H1 (cell line): ENCODE measurements around the gene TEAD1. TPM values are rescaled to one million over a fixed set of nuclear protein-coding genes. Genes with fewer than 3 reads are reported as not detected.
A peak's percentile ranks its signal among the peaks of the same experiment; 100 is the strongest.

Experiments used
- CTCF ChIA-PET: fragments of 300-600 bp; sonication (Branson Sonifier 250); formaldehyde crosslinking; loops from one replicate; lab custom pipeline; 2021; ENCODE audit not compliant: partially characterized antibody; lab: Charles Lee
- POLR2A ChIA-PET: fragments of 300-600 bp; sonication (Branson Sonifier 250); formaldehyde crosslinking; loops from one replicate; lab custom pipeline; 2021; ENCODE audit warnings: inconsistent platforms; ENCODE audit not compliant: partially characterized antibody; lab: Charles Lee
- DNase-seq, 2 experiments: peaks; one replicate each; pipeline versions ENCODE4 v3.0.0 to v3.0.0-alpha.2; 2010 to 2022; ENCODE audit warnings: low spot score in 2 of 2, low read depth in 1 of 2, mixed read lengths in 1 of 2
- FAIRE-seq: peaks from 2 replicates; lab custom pipeline; 2011; peaks lifted over from hg19 to GRCh38; lab: Jason Lieb, UNC
- H2AFZ ChIP-seq: 2 replicates; pipeline ENCODE4 v1.8.1; 2012; ENCODE audit warnings: low read length, inconsistent platforms
- H2AK5ac ChIP-seq: 2 replicates; pipeline ENCODE4 v1.6.1; 2013; ENCODE audit warnings: low read depth, low read length
- H2BK120ac ChIP-seq: replicated peaks from 2 replicates; pipeline ENCODE3; 2013; ENCODE audit warnings: low read depth, low read length, inconsistent platforms
- H2BK12ac ChIP-seq: 2 replicates; pipeline ENCODE4 v1.6.1; 2013; ENCODE audit warnings: low read depth, low read length
- H2BK15ac ChIP-seq: 2 replicates; pipeline ENCODE4 v1.6.1; 2013; ENCODE audit warnings: low read length
- H2BK20ac ChIP-seq: 2 replicates; pipeline ENCODE4 v1.6.1; 2013; ENCODE audit warnings: low read length
- H2BK5ac ChIP-seq: 2 replicates; pipeline ENCODE4 v1.6.1; 2013; ENCODE audit warnings: low read depth, low read length
- H3K14ac ChIP-seq: 2 replicates; pipeline ENCODE4 v1.6.1; 2013; ENCODE audit warnings: inconsistent platforms; ENCODE audit not compliant: insufficient read length
- H3K18ac ChIP-seq: 2 replicates; pipeline ENCODE4 v1.6.1; 2013; ENCODE audit warnings: low read length; ENCODE audit errors: extremely low read depth
- H3K23ac ChIP-seq: 2 replicates; pipeline ENCODE4 v1.6.1; 2013; ENCODE audit warnings: inconsistent platforms; ENCODE audit not compliant: insufficient read length
- H3K23me2 ChIP-seq: 2 replicates; pipeline ENCODE4 v1.6.1; 2013; ENCODE audit warnings: low read depth, low read length
- H3K27ac ChIP-seq: 2 replicates; pipeline ENCODE4 v1.6.1; 2011; ENCODE audit warnings: low read depth, low read length, inconsistent platforms
- H3K27me3 ChIP-seq, 4 experiments: replicated peaks in 1 of 4; 1 replicate in 1 of 4; 2 replicates in 3 of 4; pipeline versions ENCODE4 v1.6.1 to v1.8.1; 2011 to 2013; ENCODE audit warnings: low read length in 3 of 4, mild to moderate bottlenecking in 3 of 4, inconsistent platforms in 2 of 4, mixed read lengths in 2 of 4, moderate library complexity in 1 of 4; ENCODE audit not compliant: control insufficient read depth in 3 of 4, insufficient read depth in 3 of 4; ENCODE audit errors: extremely low read depth in 1 of 4
- H3K36me3 ChIP-seq, 4 experiments: 2 replicates each; pipeline versions ENCODE4 v1.6.1 to v1.8.1; 2011 to 2013; ENCODE audit warnings: mild to moderate bottlenecking in 4 of 4, low read length in 3 of 4, moderate library complexity in 2 of 4, control low read depth in 1 of 4, inconsistent platforms in 1 of 4; ENCODE audit not compliant: insufficient read depth in 4 of 4, control insufficient read depth in 2 of 4
- H3K4ac ChIP-seq: replicated peaks from 2 replicates; pipeline ENCODE3; 2013; ENCODE audit warnings: low read length, low read depth, mixed read lengths, inconsistent platforms; ENCODE audit not compliant: insufficient read length
- H3K4me1 ChIP-seq, 4 experiments: replicated peaks in 1 of 4; 1 replicate in 1 of 4; 2 replicates in 3 of 4; pipeline versions ENCODE4 v1.6.1 to v1.8.1; 2011 to 2013; ENCODE audit warnings: low read length in 3 of 4, inconsistent platforms in 2 of 4, mixed read lengths in 1 of 4; ENCODE audit not compliant: insufficient read depth in 4 of 4, control insufficient read depth in 3 of 4
- H3K4me2 ChIP-seq, 2 experiments: 2 replicates each; pipeline versions ENCODE4 v1.6.1 to v1.8.1; 2011 to 2013; ENCODE audit warnings: low read depth in 2 of 2, low read length in 2 of 2, control low read depth in 1 of 2, inconsistent platforms in 1 of 2, mild to moderate bottlenecking in 1 of 2; ENCODE audit not compliant: insufficient read depth in 1 of 2
- H3K4me3 ChIP-seq, 4 experiments: fragments of 200-600, 300-600 bp in 1 of 4; sonication (generic), shearing (Covaris generic), sonication (Bioruptor Twin) in 1 of 4; 2 replicates each; pipeline versions ENCODE4 v1.5.1 to v1.8.1; 2011 to 2016; ENCODE audit warnings: low read length in 4 of 4, low read depth in 3 of 4, control low read depth in 2 of 4, inconsistent platforms in 2 of 4, mild to moderate bottlenecking in 2 of 4, mixed read lengths in 1 of 4, moderate library complexity in 1 of 4; ENCODE audit not compliant: insufficient read depth in 2 of 4; ENCODE audit errors: extremely low read depth in 1 of 4
- H3K56ac ChIP-seq: replicated peaks from 2 replicates; pipeline ENCODE3; 2013; ENCODE audit warnings: low read depth, mild to moderate bottlenecking, mixed read lengths, low read length, inconsistent platforms; ENCODE audit not compliant: insufficient read length
- H3K79me1 ChIP-seq: 2 replicates; pipeline ENCODE4 v1.6.1; 2013; ENCODE audit warnings: low read depth, low read length, control low read depth
- H3K79me2 ChIP-seq, 2 experiments: 2 replicates each; pipeline versions ENCODE4 v1.6.1 to v1.8.1; 2012 to 2013; ENCODE audit warnings: low read length in 2 of 2, mild to moderate bottlenecking in 2 of 2, inconsistent platforms in 1 of 2; ENCODE audit not compliant: insufficient read depth in 2 of 2, control insufficient read depth in 1 of 2
- H3K9ac ChIP-seq, 4 experiments: replicated peaks in 1 of 4; 1 replicate in 1 of 4; 2 replicates in 3 of 4; pipeline versions ENCODE4 v1.6.1 to v1.8.1; 2011 to 2013; ENCODE audit warnings: low read depth in 3 of 4, low read length in 3 of 4, control low read depth in 2 of 4, mild to moderate bottlenecking in 2 of 4, moderate library complexity in 2 of 4, inconsistent platforms in 1 of 4; ENCODE audit errors: extremely low read depth in 1 of 4
- H3K9me3 ChIP-seq, 2 experiments: 2 replicates each; pipeline versions ENCODE4 v1.6.1 to v1.8.1; 2012 to 2013; ENCODE audit warnings: mild to moderate bottlenecking in 2 of 2, moderate library complexity in 2 of 2, control low read depth in 1 of 2, inconsistent platforms in 1 of 2, low read depth in 1 of 2, low read length in 1 of 2, mixed read lengths in 1 of 2; ENCODE audit not compliant: insufficient read depth in 2 of 2
- H4K20me1 ChIP-seq, 2 experiments: replicated peaks in 1 of 2; 2 replicates each; pipeline versions ENCODE3 to v1.8.1; 2011 to 2013; ENCODE audit warnings: inconsistent platforms in 2 of 2, low read length in 2 of 2, mild to moderate bottlenecking in 1 of 2; ENCODE audit not compliant: insufficient read depth in 2 of 2, control insufficient read depth in 1 of 2
- H4K5ac ChIP-seq: 2 replicates; pipeline ENCODE4 v1.6.1; 2013; ENCODE audit warnings: low read length, low read depth, mixed read lengths, inconsistent platforms; ENCODE audit not compliant: insufficient read length
- H4K8ac ChIP-seq: 2 replicates; pipeline ENCODE4 v1.8.0; 2013; ENCODE audit warnings: mild to moderate bottlenecking, moderate library complexity, low read length, inconsistent platforms; ENCODE audit not compliant: insufficient read depth; ENCODE audit errors: extremely low read depth
- H4K91ac ChIP-seq: replicated peaks from 2 replicates; pipeline ENCODE3; 2013; ENCODE audit warnings: low read length, mixed read lengths, inconsistent platforms; ENCODE audit not compliant: insufficient read length
- CHD1 ChIP-seq: IDR thresholded peaks from 2 replicates; pipeline ENCODE4 v1.6.1; 2012; ENCODE audit warnings: low read depth, low read length, improper control_type of control experiment
- CTCF ChIP-seq, 3 experiments: IDR thresholded peaks; 1 replicate in 2 of 3; 2 replicates in 1 of 3; pipeline versions ENCODE4 v1.5.1 to v1.6.1; 2011; ENCODE audit warnings: low read length in 3 of 3, mild to moderate bottlenecking in 3 of 3, inconsistent platforms in 2 of 3, low read depth in 1 of 3, moderate library complexity in 1 of 3; ENCODE audit not compliant: insufficient read depth in 1 of 3; ENCODE audit errors: control extremely low read depth in 1 of 3
- E2F6 ChIP-seq: IDR thresholded peaks from 2 replicates; pipeline ENCODE4 v1.6.1; 2012; ENCODE audit warnings: inconsistent platforms
- GABPA ChIP-seq: IDR thresholded peaks from 2 replicates; pipeline ENCODE4 v1.6.1; 2011; ENCODE audit warnings: mild to moderate bottlenecking, low read length, moderate library complexity, borderline replicate concordance; ENCODE audit not compliant: insufficient read depth
- MAX ChIP-seq: IDR thresholded peaks from 2 replicates; pipeline ENCODE4 v1.6.1; 2012; ENCODE audit warnings: inconsistent platforms
- NANOG ChIP-seq: IDR thresholded peaks from 2 replicates; pipeline ENCODE4 v1.6.1; 2011; ENCODE audit warnings: low read length, low read depth, mild to moderate bottlenecking, inconsistent platforms; ENCODE audit not compliant: insufficient read depth, poor library complexity, severe bottlenecking
- RXRA ChIP-seq: IDR thresholded peaks from 2 replicates; pipeline ENCODE4 v1.6.1; 2011; ENCODE audit warnings: low read depth, mild to moderate bottlenecking, low read length, moderate library complexity; ENCODE audit not compliant: insufficient read depth
- SIN3A ChIP-seq, 2 experiments: IDR thresholded peaks in 1 of 2; conservative IDR thresholded peaks in 1 of 2; 2 replicates each; pipeline ENCODE4 v1.6.1; 2011 to 2012; ENCODE audit warnings: low read length in 2 of 2, improper control_type of control experiment in 1 of 2, low read depth in 1 of 2, mild to moderate bottlenecking in 1 of 2
- SP1 ChIP-seq: IDR thresholded peaks from 2 replicates; pipeline ENCODE4 v1.6.1; 2011; ENCODE audit warnings: low read depth, low read length
- WGBS, 2 experiments: shearing (Covaris generic) in 1 of 2; methylation state at CpG; one replicate each; pipeline versions ENCODE4 v1.1.6 to v1.1.7; 2013 to 2015; ENCODE audit warnings: low lambda C conversion rate in 2 of 2, mixed read lengths in 2 of 2, inconsistent platforms in 1 of 2, low coverage in 1 of 2, missing lambda C conversion rate in 1 of 2; ENCODE audit not compliant: insufficient replicate concordance in 2 of 2, insufficient coverage in 1 of 2, insufficient read length in 1 of 2; ENCODE audit errors: extremely low coverage in 1 of 2, missing lambda C conversion rate in 1 of 2; 5-methylcytosine and 5-hydroxymethylcytosine counted together
- polyA plus RNA-seq, 7 experiments: library from polyadenylated mRNA; depleted of rRNA in 3 of 7; stranded (reverse) in 5 of 7; unstranded in 2 of 7; fragments of >200 nt in 5 of 7; fragments of 200-250 nt in 2 of 7; gene quantifications; 1 replicate in 5 of 7; 2 replicates in 1 of 7; 4 replicates in 1 of 7; pipeline versions ENCODE4 v1.2.1 to v1.2.3, GENCODE V29; 2011 to 2013; ENCODE audit warnings: missing spikeins in 2 of 7, mixed read lengths in 2 of 7
- total RNA-seq: library from RNA; stranded (reverse); fragmentation: NEBNext Ultra II Directional; extraction: Animal tissue kit (Norgen Biotek cat#: 25700); gene quantifications from 2 replicates; pipeline ENCODE4 v1.2.1, GENCODE V29; 2021

Gene TEAD1
- total and polyA plus RNA-seq, 2 of the 8 experiments (the other 6 are each of a cell fraction or from before 2014, with no cell fraction given): 15.6 to 67.4 TPM

- H3K23ac ChIP-seq: no peak overlapping the region
- H2BK12ac ChIP-seq: no peak overlapping the region
- no peak overlapping the region for H3K9ac ChIP-seq
- no peak overlapping the region for H4K91ac ChIP-seq
- no peak overlapping the region for H3K56ac ChIP-seq
- H3K4ac ChIP-seq: no peak overlapping the region
- peak overlapping the region in 3 of 4 experiments; percentile 0 to 99 (median 68); a peak in 3 of 8 replicates for H3K4me3 ChIP-seq
- no peak overlapping the region for H3K27ac ChIP-seq
- peaks cover 6 to 37% (median 16%) of the 10 kb centered on the region in 4 experiments for H3K4me1 ChIP-seq
- H2AFZ ChIP-seq: no peak overlapping the region
- no peak for DNase-seq
- peaks cover 4 to 56% of the 10 kb centered on the region in 2 experiments; a peak in 3 of 4 replicates for H3K79me2 ChIP-seq
- H3K9me3 ChIP-seq: no peaks in the 10 kb centered on the region
- H3K79me1 ChIP-seq: peaks cover 3% of the 10 kb centered on the region; the same call in 1 of the 2 replicates
- H2BK20ac ChIP-seq: no peak overlapping the region
- no peak overlapping the region for H2AK5ac ChIP-seq
- WGBS, 2 experiments: 69% methylated on average over 3 of the region's 3 CpGs; no CpG with 5 or more reads in 1 of the 2 experiments
- no peak overlapping the region for H2BK5ac ChIP-seq
- no peak overlapping the region for H2BK120ac ChIP-seq
- peak overlapping the region; percentile 74 to 88 for H3K4me2 ChIP-seq
- H4K8ac ChIP-seq: no peak overlapping the region
- FAIRE-seq: no peak
- H2BK15ac ChIP-seq: no peak overlapping the region
- peaks cover 7% of the 10 kb centered on the region for H3K23me2 ChIP-seq
- peaks cover 14 to 18% of the 10 kb centered on the region in 2 experiments for H4K20me1 ChIP-seq
- H3K18ac ChIP-seq: no peak overlapping the region
- ChIA-PET POLR2A (interaction anchor here (0.8 to 2.3 kb wide), 3 partner anchors 21 to 1057 kb away, joined by 3 to 13 read pairs (median 3); no protein-coding TSS in a partner anchor), CTCF (interaction anchor here (0.6 to 2.5 kb wide), 4 partner anchors 25 to 211 kb away, joined by 3 to 9 read pairs (median 4); no protein-coding TSS in a partner anchor)
- no peaks in the 10 kb centered on the region; a peak in 1 of 8 replicates for H3K36me3 ChIP-seq
- no peak overlapping the region for H4K5ac ChIP-seq
- H3K14ac ChIP-seq: no peak overlapping the region
- peaks cover 0 to 8% (median 1%) of the 10 kb centered on the region in 4 experiments; a peak in 5 of 7 replicates for H3K27me3 ChIP-seq
- TF ChIP-seq GABPA (no peak), NANOG (no peak), MAX (no peak), CTCF (IDR thresholded peaks at IDR 0.05; ENCODE audit: control extremely low read depth in 1 of 3, insufficient read depth in 1 of 3, low read depth in 1 of 3, low read length in 3 of 3) (no peak), E2F6 (no peak), CHD1 (no peak), SIN3A (conservative IDR thresholded peaks at IDR 0.05 in 1 of 2, IDR thresholded peaks at IDR 0.05 in 1 of 2; ENCODE audit: low read depth in 1 of 2, low read length in 2 of 2) (no peak), RXRA (no peak), SP1 (no peak)
Measured at GRCh38 chr11:12677131-12677530, 2.9 kb downstream of the TEAD1 start.
